GM12801 (cell line): Measurements from ENCODE around the gene INCA1.

Experiments
- CTCF ChIP-seq: IDR thresholded peaks from one replicate; pipeline ENCODE4 v1.5.1; 2011; ENCODE audit warnings: control low read depth; ENCODE audit not compliant: insufficient read length; ENCODE audit errors: extremely low read depth

The INCA1 gene

GRCh38 chr17:4968486-4969046 lies 28.8 kb downstream of the INCA1 start:
- no peak for TF ChIP-seq CTCF

GRCh38 chr17:4967539-4968485 lies 29.5 kb downstream of the INCA1 start, which contains the start of gene SPAG7:
Gene SPAG7, minus strand, starts transcription at chr17:4967817. Its CDS starts 13 bp downstream, at chr17:4967804.
- TF ChIP-seq CTCF: no peak

GRCh38 chr17:4966844-4967538 lies 30.3 kb downstream of the INCA1 start:
- TF ChIP-seq CTCF: no peak

GRCh38 chr17:4965311-4965986 lies 31.9 kb downstream of the INCA1 start:
- no peak for TF ChIP-seq CTCF

GRCh38 chr17:4960279-4960922 lies 36.9 kb downstream of the INCA1 start:
- TF ChIP-seq CTCF: no peak

GRCh38 chr17:4959261-4959965 lies 37.9 kb downstream of the INCA1 start:
- no peak for TF ChIP-seq CTCF
